ENCODE measurements around the gene LRRTM4. TPM values are rescaled to one million over a fixed set of nuclear protein-coding genes. Genes with fewer than 3 reads are reported as not detected.

Gene LRRTM4
- total RNA-seq, 1 donor from 2014 or later = 10.6 TPM

DNA sequence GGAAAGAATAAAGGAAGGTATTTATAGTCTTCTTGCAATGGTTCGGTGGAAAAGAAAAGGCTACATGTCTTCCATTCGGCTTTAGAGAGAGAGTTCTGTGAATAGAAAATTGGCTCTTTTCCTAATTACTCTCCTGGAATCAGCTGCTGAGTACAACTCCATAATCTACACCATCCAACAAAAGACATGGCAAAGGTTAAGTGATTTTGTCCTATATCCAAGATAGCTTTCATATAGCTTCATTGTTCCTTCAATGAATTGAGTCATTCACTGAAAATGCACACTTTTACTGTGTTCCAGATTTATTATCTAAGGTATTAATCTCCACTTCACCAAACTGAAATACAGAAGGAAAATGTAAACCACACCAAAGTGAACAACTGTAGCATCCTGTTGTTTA, 514.5 kb downstream of the LRRTM4 start:
- Mint-ChIP-seq H3K27me3 (ENCODE audit: low read depth) (no peaks in the 10 kb centered on the region), H3K4me3 (no peak overlapping the region), H3K27ac (ENCODE audit: unreplicated experiment) (peak overlapping the region; percentile 16), H3K4me1 (peaks cover 44% of the 10 kb centered on the region), H3K36me3 (ENCODE audit: low read depth) (peaks cover 5% of the 10 kb centered on the region), H3K9me3 (peaks cover 3% of the 10 kb centered on the region)
- TF ChIP-seq CTCF (conservative IDR thresholded peaks at IDR 0.05) = no peak
- DNase-seq (ENCODE audit: low read depth, low spot score) = no peak

- no peak for TF ChIP-seq CTCF (conservative IDR thresholded peaks at IDR 0.05)
- no peaks in the 10 kb centered on the region for H3K27me3 Mint-ChIP-seq (ENCODE audit: low read depth)
- no peak for DNase-seq (ENCODE audit: low read depth, low spot score)
- H3K4me3 Mint-ChIP-seq = no peak overlapping the region
- H3K36me3 Mint-ChIP-seq (ENCODE audit: low read depth) = peaks cover 5% of the 10 kb centered on the region
- no peak overlapping the region for H3K27ac Mint-ChIP-seq (ENCODE audit: unreplicated experiment)
- H3K9me3 Mint-ChIP-seq = peaks cover 3% of the 10 kb centered on the region
- H3K4me1 Mint-ChIP-seq = peaks cover 41% of the 10 kb centered on the region
Measured at GRCh38 chr2:77005522-77005921, 516.7 kb downstream of the LRRTM4 start.

GRCh38 chr2:77001895-77002294, 520.3 kb downstream of the LRRTM4 start:
- H3K27me3 Mint-ChIP-seq (ENCODE audit: low read depth) = no peaks in the 10 kb centered on the region
- DNase-seq (ENCODE audit: low read depth, low spot score) = no peak
- no peak overlapping the region for H3K27ac Mint-ChIP-seq (ENCODE audit: unreplicated experiment)
- TF ChIP-seq CTCF (conservative IDR thresholded peaks at IDR 0.05) = no peak
- H3K9me3 Mint-ChIP-seq = peaks cover 3% of the 10 kb centered on the region
- no peak overlapping the region for H3K4me3 Mint-ChIP-seq
- H3K36me3 Mint-ChIP-seq (ENCODE audit: low read depth) = peaks cover 2% of the 10 kb centered on the region
- peaks cover 8% of the 10 kb centered on the region for H3K4me1 Mint-ChIP-seq

GRCh38 chr2:76998704-76999103, 523.5 kb downstream of the LRRTM4 start:
- H3K36me3 Mint-ChIP-seq (ENCODE audit: low read depth) = peaks cover under 1% of the 10 kb centered on the region
- no peaks in the 10 kb centered on the region for H3K27me3 Mint-ChIP-seq (ENCODE audit: low read depth)
- no peaks in the 10 kb centered on the region for H3K4me1 Mint-ChIP-seq
- H3K27ac Mint-ChIP-seq (ENCODE audit: unreplicated experiment) = no peak overlapping the region
- DNase-seq (ENCODE audit: low read depth, low spot score) = no peak
- peaks cover 3% of the 10 kb centered on the region for H3K9me3 Mint-ChIP-seq
- no peak overlapping the region for H3K4me3 Mint-ChIP-seq
- no peak for TF ChIP-seq CTCF (conservative IDR thresholded peaks at IDR 0.05)

DNA sequence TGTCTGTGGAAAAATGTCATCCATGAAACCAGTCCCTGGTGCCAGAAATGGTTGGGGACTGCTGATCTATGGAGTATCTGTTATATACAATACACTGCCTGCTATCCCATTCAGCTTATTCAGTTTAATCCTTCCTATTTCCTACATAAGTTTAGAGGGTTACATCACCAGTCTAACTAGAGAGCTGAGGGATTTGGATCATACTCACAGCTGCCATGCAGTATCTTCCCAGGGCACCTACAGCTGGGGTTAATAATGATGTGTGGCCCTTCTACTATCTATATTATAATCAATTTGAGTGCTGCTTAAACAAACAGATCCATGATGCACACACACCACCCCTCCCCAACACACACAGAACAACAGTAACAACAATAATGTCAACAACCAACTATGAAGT, 524.0 kb downstream of the LRRTM4 start:
- Mint-ChIP-seq H3K4me3 (no peak overlapping the region), H3K9me3 (no peaks in the 10 kb centered on the region), H3K27me3 (ENCODE audit: low read depth) (no peaks in the 10 kb centered on the region), H3K4me1 (no peaks in the 10 kb centered on the region), H3K27ac (ENCODE audit: unreplicated experiment) (no peak overlapping the region), H3K36me3 (ENCODE audit: low read depth) (no peaks in the 10 kb centered on the region)
- DNase-seq (ENCODE audit: low read depth, low spot score) = no peak
- TF ChIP-seq CTCF (conservative IDR thresholded peaks at IDR 0.05) = no peak

DNA sequence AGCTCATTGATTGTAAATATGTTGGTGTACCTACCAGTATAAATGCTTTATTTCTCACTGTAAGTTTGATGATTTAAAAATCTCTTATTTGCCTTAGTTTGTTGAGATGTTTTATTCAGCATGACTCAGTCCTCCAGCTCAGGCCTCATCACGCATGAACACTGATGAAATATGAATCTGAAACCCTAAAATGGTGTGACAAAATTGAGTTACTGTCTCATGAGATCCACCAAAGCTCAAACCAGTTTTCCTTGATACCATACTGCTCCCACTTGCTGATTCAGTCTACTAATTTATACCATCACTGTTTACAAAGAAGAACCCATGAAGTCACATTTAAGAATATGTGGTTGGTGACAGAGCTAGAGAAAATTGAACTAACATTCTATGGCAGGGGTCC, 524.9 kb downstream of the LRRTM4 start:
- H3K36me3 Mint-ChIP-seq (ENCODE audit: low read depth) = no peaks in the 10 kb centered on the region
- no peaks in the 10 kb centered on the region for H3K27me3 Mint-ChIP-seq (ENCODE audit: low read depth)
- no peak for TF ChIP-seq CTCF (conservative IDR thresholded peaks at IDR 0.05)
- no peak for DNase-seq (ENCODE audit: low read depth, low spot score)
- H3K27ac Mint-ChIP-seq (ENCODE audit: unreplicated experiment) = no peak overlapping the region
- no peaks in the 10 kb centered on the region for H3K4me1 Mint-ChIP-seq
- peaks cover 2% of the 10 kb centered on the region for H3K9me3 Mint-ChIP-seq
- H3K4me3 Mint-ChIP-seq = no peak overlapping the region

All from neural crest cell (in vitro differentiated cells).